ENCODE measurements around the gene CCDC91. TPM values are rescaled to one million over a fixed set of nuclear protein-coding genes. Genes with fewer than 3 reads are reported as not detected.

The CCDC91 gene
- total RNA-seq, 1 experiment from 2014 or later, result 15.7 TPM

- no peak for TF ChIP-seq ZNF232 (CRISPR knock-in tag; IDR thresholded peaks at IDR 0.05)
Observed at GRCh38 chr12:28178775-28179174, 11.5 kb upstream of the CCDC91 start (continued).

GRCh38 chr12:28180786-28181185, 9.5 kb upstream of the CCDC91 start:
- POLR2A ChIA-PET, result no interaction called here
- CTCF ChIA-PET, result no interaction called here
- Mint-ChIP-seq H3K36me3 (no peaks in the 10 kb centered on the region), H3K27ac (no peak overlapping the region), H3K4me3 (no peak overlapping the region), H3K9me3 (peaks cover 13% of the 10 kb centered on the region), H3K27me3 (ENCODE audit: low read depth) (no peaks in the 10 kb centered on the region), H3K4me1 (no peaks in the 10 kb centered on the region)
- DNase-seq (ENCODE audit: low spot score) (no peak), ATAC-seq (no peak)
- TF ChIP-seq STAT6 (CRISPR knock-in tag; conservative IDR thresholded peaks at IDR 0.05; ENCODE audit: low read depth) (no peak), ELF4 (CRISPR knock-in tag; IDR thresholded peaks at IDR 0.05; ENCODE audit: low read depth) (no peak), MYBL2 (CRISPR knock-in tag; IDR thresholded peaks at IDR 0.05) (no peak), ZMAT4 (CRISPR knock-in tag; IDR thresholded peaks at IDR 0.05) (no peak), SMAD4 (CRISPR knock-in tag; IDR thresholded peaks at IDR 0.05) (no peak), PRDM15 (CRISPR knock-in tag; IDR thresholded peaks at IDR 0.05) (no peak)

GRCh38 chr12:28184375-28184774, 5.9 kb upstream of the CCDC91 start:
- Mint-ChIP-seq H3K4me3 (no peak overlapping the region), H3K4me1 (peaks cover 9% of the 10 kb centered on the region), H3K9me3 (peaks cover 26% of the 10 kb centered on the region), H3K36me3 (peaks cover 3% of the 10 kb centered on the region; the same call in 1 of the 2 replicates), H3K27ac (no peak overlapping the region), H3K27me3 (ENCODE audit: low read depth) (no peaks in the 10 kb centered on the region)
- POLR2A ChIA-PET, result interaction anchor here (0.7 kb wide), 1 partner anchor 631 kb away, joined by 3 read pairs; no protein-coding TSS in a partner anchor
- ATAC-seq (no peak), DNase-seq (ENCODE audit: low spot score) (no peak)
- CTCF ChIA-PET, result interaction anchor here (0.7 kb wide), 1 partner anchor 9 kb away, joined by 3 read pairs; no protein-coding TSS in a partner anchor
- TF ChIP-seq USF1 (CRISPR knock-in tag; IDR thresholded peaks at IDR 0.05) (no peak), ARID4B (CRISPR knock-in tag; IDR thresholded peaks at IDR 0.05; ENCODE audit: borderline replicate concordance) (no peak), E2F5 (CRISPR knock-in tag; IDR thresholded peaks at IDR 0.05) (no peak), ERG (CRISPR knock-in tag; IDR thresholded peaks at IDR 0.05) (no peak), SMAD4 (CRISPR knock-in tag; IDR thresholded peaks at IDR 0.05) (no peak), GTF2I (CRISPR knock-in tag; conservative IDR thresholded peaks at IDR 0.05) (no peak)
